ENCODE data around the gene KBTBD3. TPM values are rescaled to one million over a fixed set of nuclear protein-coding genes. Genes with fewer than 3 reads are reported as not detected.

Gene KBTBD3
- total RNA-seq: 3.9 and 6.9 TPM in 2 replicates

GRCh38 chr11:106076919-106077608 is at the start of gene KBTBD3:
Gene KBTBD3 (minus strand): TSS chr11:106077347. CDS start chr11:106059097, 18,250 bp downstream.

GRCh38 chr11:106077609-106078455 is 685 bp upstream of the KBTBD3 start, which contains the start of gene AASDHPPT:
Gene AASDHPPT (plus strand): TSS chr11:106077662. CDS start chr11:106077711, 49 bp downstream.

GRCh38 chr11:106021967-106022794 is 55.0 kb downstream of the KBTBD3 start, which contains the start of gene MSANTD4:
Gene MSANTD4 (minus strand): TSS chr11:106022240. CDS start chr11:106010917, 11,323 bp downstream.

Other genes starting within 250 kb of the KBTBD3 start
- gene MSANTD4, start 55.1 kb downstream of the KBTBD3 start, total RNA-seq: 29.1 and 33.6 TPM in 2 replicates
- 39.7 and 40.5 TPM in 2 replicates for gene AASDHPPT, start 315 bp upstream of the KBTBD3 start, total RNA-seq